ENCODE data around the gene POLR1C. TPM values are rescaled to one million over a fixed set of nuclear protein-coding genes. Genes with fewer than 3 reads are reported as not detected.

The POLR1C gene
- total RNA-seq, 1 donor: 28.6 TPM

DNA sequence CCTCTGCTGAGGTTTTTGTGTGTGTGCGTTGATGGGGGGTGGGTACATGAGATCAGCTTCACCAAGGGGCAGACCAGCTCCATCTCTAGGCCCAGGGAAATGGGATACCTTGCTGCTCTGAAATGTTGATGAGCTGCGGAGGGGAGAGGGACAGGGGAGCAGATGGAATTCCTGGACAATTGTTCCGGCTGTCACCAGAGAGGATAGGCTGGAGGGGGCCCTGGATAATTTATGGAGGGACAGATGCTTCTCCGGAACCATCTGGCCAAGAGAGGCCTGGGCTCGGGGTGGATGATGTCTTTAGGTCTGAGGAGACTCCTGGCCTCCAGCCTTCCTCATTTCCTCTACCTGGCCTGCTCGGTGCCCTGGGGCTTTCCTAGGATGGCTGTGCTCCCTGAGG is 41.4 kb upstream of the POLR1C start:
- no peak overlapping the region for H3K4me2 ChIP-seq (ENCODE audit: insufficient read depth, low read length)
- no peaks in the 10 kb centered on the region for H3K9me3 ChIP-seq (ENCODE audit: low read depth, low read length)
- no peak for DNase-seq (ENCODE audit: insufficient read length, low spot score, missing footprints)
- no peaks in the 10 kb centered on the region for H3K27me3 ChIP-seq (ENCODE audit: insufficient read depth, low read length)
- no peaks in the 10 kb centered on the region for H4K20me1 ChIP-seq (ENCODE audit: insufficient read depth, low read length)
- peaks cover 13% of the 10 kb centered on the region for H3K4me1 ChIP-seq (ENCODE audit: insufficient read depth, low read length)
- H3K27ac ChIP-seq (ENCODE audit: low read depth, low read length): no peak overlapping the region
- H3K4me3 ChIP-seq (ENCODE audit: insufficient read depth, low read length): no peak overlapping the region
- no peak overlapping the region for H2AFZ ChIP-seq (ENCODE audit: low read length)
- no peaks in the 10 kb centered on the region for H3K36me3 ChIP-seq (ENCODE audit: insufficient read depth, low read length)
- TF ChIP-seq, protein P1, sequence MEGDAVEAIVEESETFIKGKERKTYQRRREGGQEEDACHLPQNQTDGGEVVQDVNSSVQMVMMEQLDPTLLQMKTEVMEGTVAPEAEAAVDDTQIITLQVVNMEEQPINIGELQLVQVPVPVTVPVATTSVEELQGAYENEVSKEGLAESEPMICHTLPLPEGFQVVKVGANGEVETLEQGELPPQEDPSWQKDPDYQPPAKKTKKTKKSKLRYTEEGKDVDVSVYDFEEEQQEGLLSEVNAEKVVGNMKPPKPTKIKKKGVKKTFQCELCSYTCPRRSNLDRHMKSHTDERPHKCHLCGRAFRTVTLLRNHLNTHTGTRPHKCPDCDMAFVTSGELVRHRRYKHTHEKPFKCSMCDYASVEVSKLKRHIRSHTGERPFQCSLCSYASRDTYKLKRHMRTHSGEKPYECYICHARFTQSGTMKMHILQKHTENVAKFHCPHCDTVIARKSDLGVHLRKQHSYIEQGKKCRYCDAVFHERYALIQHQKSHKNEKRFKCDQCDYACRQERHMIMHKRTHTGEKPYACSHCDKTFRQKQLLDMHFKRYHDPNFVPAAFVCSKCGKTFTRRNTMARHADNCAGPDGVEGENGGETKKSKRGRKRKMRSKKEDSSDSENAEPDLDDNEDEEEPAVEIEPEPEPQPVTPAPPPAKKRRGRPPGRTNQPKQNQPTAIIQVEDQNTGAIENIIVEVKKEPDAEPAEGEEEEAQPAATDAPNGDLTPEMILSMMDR (IDR thresholded peaks at IDR 0.05; ENCODE audit: extremely low read depth, low read depth, low read length): no peak
- H3K79me2 ChIP-seq (ENCODE audit: insufficient read depth, low read length): peaks cover 28% of the 10 kb centered on the region

DNA sequence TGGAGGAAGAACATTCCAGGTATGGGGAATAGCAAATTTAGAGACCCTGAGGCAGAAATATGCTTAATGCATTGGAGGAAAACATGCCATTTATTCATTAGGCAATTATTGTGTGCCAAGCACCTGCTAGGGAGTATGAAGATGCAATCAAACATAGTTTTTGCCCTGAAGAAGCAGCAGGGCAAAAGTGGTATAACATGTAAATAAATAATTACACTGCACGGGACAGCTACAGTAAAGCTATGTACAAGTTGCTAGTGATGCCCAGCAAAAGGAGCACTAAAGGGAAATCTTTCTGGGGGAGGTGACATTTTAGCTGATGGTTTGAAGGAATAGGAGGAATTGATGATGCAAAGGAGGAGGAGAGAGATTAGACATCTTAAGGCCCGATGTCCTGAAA is 40.1 kb upstream of the POLR1C start:
- Histone ChIP-seq H3K27ac (ENCODE audit: low read depth, low read length) (peak overlapping the region; percentile 66), H3K36me3 (ENCODE audit: insufficient read depth, low read length) (peaks cover 3% of the 10 kb centered on the region), H4K20me1 (ENCODE audit: insufficient read depth, low read length) (peaks cover 4% of the 10 kb centered on the region), H3K9me3 (ENCODE audit: low read depth, low read length) (no peaks in the 10 kb centered on the region), H2AFZ (ENCODE audit: low read length) (peak overlapping the region; percentile 98), H3K27me3 (ENCODE audit: insufficient read depth, low read length) (no peaks in the 10 kb centered on the region), H3K4me2 (ENCODE audit: insufficient read depth, low read length) (peak overlapping the region; percentile 98), H3K79me2 (ENCODE audit: insufficient read depth, low read length) (peaks cover 39% of the 10 kb centered on the region), H3K4me1 (ENCODE audit: insufficient read depth, low read length) (peaks cover 13% of the 10 kb centered on the region), H3K4me3 (ENCODE audit: insufficient read depth, low read length) (peak overlapping the region; percentile 87)
- TF ChIP-seq, protein P1 (IDR thresholded peaks at IDR 0.05; ENCODE audit: extremely low read depth, low read depth, low read length): no peak
- no peak for DNase-seq (ENCODE audit: insufficient read length, low spot score, missing footprints)

DNA sequence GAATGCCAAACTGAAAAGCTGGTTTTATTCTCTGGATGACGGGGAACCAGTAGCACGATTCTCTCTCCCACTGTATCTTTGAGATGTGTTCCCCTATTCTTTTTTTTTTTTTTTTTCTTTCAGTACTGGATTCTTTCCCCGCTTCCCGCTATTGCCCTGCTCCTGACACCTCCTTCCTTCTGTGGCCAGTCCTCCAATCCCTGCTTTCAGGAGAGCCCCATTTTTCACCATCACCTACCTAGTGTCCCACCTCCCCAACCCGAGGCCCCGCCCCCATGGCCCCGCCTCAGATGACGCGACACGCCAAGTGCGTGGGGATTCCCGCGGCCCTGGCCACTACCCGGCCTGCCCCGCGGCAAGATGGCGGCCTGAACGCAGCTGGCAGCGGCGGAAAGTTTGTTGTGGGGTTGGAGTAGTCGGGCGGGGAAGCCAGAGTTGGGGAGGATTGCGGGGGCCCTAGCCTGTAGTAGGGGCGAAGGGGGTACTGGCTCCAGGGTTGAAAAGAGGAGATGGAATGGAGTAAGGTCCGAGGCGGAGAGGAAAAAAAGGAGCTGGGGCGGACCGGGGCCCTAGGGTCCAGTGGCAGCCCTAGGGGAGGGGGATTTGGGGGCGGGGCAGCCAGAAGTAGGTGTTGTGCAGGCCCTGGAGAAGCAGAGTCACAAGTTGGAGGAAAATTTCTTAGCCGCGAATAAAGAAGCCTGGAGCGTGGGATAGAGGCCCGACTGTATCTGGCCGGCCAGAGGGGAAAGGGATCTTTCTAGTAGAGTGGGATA is 39.5 kb upstream of the POLR1C start, which contains the start of gene TJAP1:
Gene TJAP1, plus strand, starts transcription at position 336 of the 773 bp plus-strand sequence. CDS start 21,432 bp downstream, outside the sequence.
- peaks cover 3% of the 10 kb centered on the region for H3K36me3 ChIP-seq (ENCODE audit: insufficient read depth, low read length)
- peaks cover 11% of the 10 kb centered on the region for H4K20me1 ChIP-seq (ENCODE audit: insufficient read depth, low read length)
- peaks cover 13% of the 10 kb centered on the region for H3K4me1 ChIP-seq (ENCODE audit: insufficient read depth, low read length)
- peak within 1 kb of the TSS; percentile 66 for H3K27ac ChIP-seq (ENCODE audit: low read depth, low read length)
- DNase-seq (ENCODE audit: insufficient read length, low spot score, missing footprints): peak; percentile 95
- H2AFZ ChIP-seq (ENCODE audit: low read length): peak within 1 kb of the TSS; percentile 98
- peaks cover 46% of the 10 kb centered on the region for H3K79me2 ChIP-seq (ENCODE audit: insufficient read depth, low read length)
- no peaks in the 10 kb centered on the region for H3K9me3 ChIP-seq (ENCODE audit: low read depth, low read length)
- H3K27me3 ChIP-seq (ENCODE audit: insufficient read depth, low read length): no peaks in the 10 kb centered on the region
- H3K4me3 ChIP-seq (ENCODE audit: insufficient read depth, low read length): peak within 1 kb of the TSS; percentile 87
- H3K4me2 ChIP-seq (ENCODE audit: insufficient read depth, low read length): peak within 1 kb of the TSS; percentile 98
- TF ChIP-seq, protein P1 (IDR thresholded peaks at IDR 0.05; ENCODE audit: extremely low read depth, low read depth, low read length): no peak

DNA sequence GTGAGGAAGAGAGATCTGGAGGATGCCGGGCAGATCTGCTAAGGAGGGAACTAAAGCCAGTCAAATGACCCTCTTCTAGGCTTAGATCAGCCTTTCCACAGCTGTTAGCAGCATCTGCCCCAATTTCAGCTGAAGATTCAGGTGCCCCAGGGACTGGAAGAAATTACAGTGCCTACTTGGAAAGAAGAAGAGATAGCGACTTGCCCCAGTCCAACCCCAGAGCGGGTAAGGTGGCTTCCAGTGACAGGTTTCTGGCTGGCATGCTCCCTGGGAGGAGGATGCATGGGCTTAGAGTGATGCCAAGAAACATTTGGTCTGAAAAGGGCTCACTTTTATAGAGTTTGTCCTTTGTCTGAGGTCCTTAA is 38.9 kb upstream of the POLR1C start:
- H3K4me2 ChIP-seq (ENCODE audit: insufficient read depth, low read length): peak overlapping the region; percentile 98
- H3K27ac ChIP-seq (ENCODE audit: low read depth, low read length): peak overlapping the region; percentile 66
- H3K9me3 ChIP-seq (ENCODE audit: low read depth, low read length): no peaks in the 10 kb centered on the region
- DNase-seq (ENCODE audit: insufficient read length, low spot score, missing footprints): no peak
- H3K36me3 ChIP-seq (ENCODE audit: insufficient read depth, low read length): peaks cover 3% of the 10 kb centered on the region
- H3K4me1 ChIP-seq (ENCODE audit: insufficient read depth, low read length): peaks cover 13% of the 10 kb centered on the region
- peaks cover 50% of the 10 kb centered on the region for H3K79me2 ChIP-seq (ENCODE audit: insufficient read depth, low read length)
- H2AFZ ChIP-seq (ENCODE audit: low read length): peak overlapping the region; percentile 87
- peaks cover 11% of the 10 kb centered on the region for H4K20me1 ChIP-seq (ENCODE audit: insufficient read depth, low read length)
- TF ChIP-seq, protein P1 (IDR thresholded peaks at IDR 0.05; ENCODE audit: extremely low read depth, low read depth, low read length): no peak
- H3K27me3 ChIP-seq (ENCODE audit: insufficient read depth, low read length): no peaks in the 10 kb centered on the region
- peak overlapping the region; percentile 87 for H3K4me3 ChIP-seq (ENCODE audit: insufficient read depth, low read length)
